H1 (cell line): Measurements from ENCODE around the gene PATE4. TPM values are rescaled to one million over a fixed set of nuclear protein-coding genes. Genes with fewer than 3 reads are reported as not detected.

ENCODE experiments used
- CTCF ChIA-PET: fragments of 300-600 bp; sonication (Branson Sonifier 250); formaldehyde crosslinking; loops from one replicate; lab custom pipeline; 2021; ENCODE audit not compliant: partially characterized antibody; lab: Charles Lee
- POLR2A ChIA-PET: fragments of 300-600 bp; sonication (Branson Sonifier 250); formaldehyde crosslinking; loops from one replicate; lab custom pipeline; 2021; ENCODE audit warnings: inconsistent platforms; ENCODE audit not compliant: partially characterized antibody; lab: Charles Lee
- DNase-seq, 2 experiments: peaks; one replicate each; pipeline versions ENCODE4 v3.0.0 to v3.0.0-alpha.2; 2010 to 2022; ENCODE audit warnings: low spot score in 2 of 2, low read depth in 1 of 2, mixed read lengths in 1 of 2
- FAIRE-seq: peaks from 2 replicates; lab custom pipeline; 2011; peaks lifted over from hg19 to GRCh38; lab: Jason Lieb, UNC
- H2AFZ ChIP-seq: 2 replicates; pipeline ENCODE4 v1.8.1; 2012; ENCODE audit warnings: low read length, inconsistent platforms
- H2AK5ac ChIP-seq: 2 replicates; pipeline ENCODE4 v1.6.1; 2013; ENCODE audit warnings: low read depth, low read length
- H2BK120ac ChIP-seq: replicated peaks from 2 replicates; pipeline ENCODE3; 2013; ENCODE audit warnings: low read depth, low read length, inconsistent platforms
- H2BK12ac ChIP-seq: 2 replicates; pipeline ENCODE4 v1.6.1; 2013; ENCODE audit warnings: low read depth, low read length
- H2BK15ac ChIP-seq: 2 replicates; pipeline ENCODE4 v1.6.1; 2013; ENCODE audit warnings: low read length
- H2BK20ac ChIP-seq: 2 replicates; pipeline ENCODE4 v1.6.1; 2013; ENCODE audit warnings: low read length
- H2BK5ac ChIP-seq: 2 replicates; pipeline ENCODE4 v1.6.1; 2013; ENCODE audit warnings: low read depth, low read length
- H3K14ac ChIP-seq: 2 replicates; pipeline ENCODE4 v1.6.1; 2013; ENCODE audit warnings: inconsistent platforms; ENCODE audit not compliant: insufficient read length
- H3K18ac ChIP-seq: 2 replicates; pipeline ENCODE4 v1.6.1; 2013; ENCODE audit warnings: low read length; ENCODE audit errors: extremely low read depth
- H3K23ac ChIP-seq: 2 replicates; pipeline ENCODE4 v1.6.1; 2013; ENCODE audit warnings: inconsistent platforms; ENCODE audit not compliant: insufficient read length
- H3K23me2 ChIP-seq: 2 replicates; pipeline ENCODE4 v1.6.1; 2013; ENCODE audit warnings: low read depth, low read length
- H3K27ac ChIP-seq: 2 replicates; pipeline ENCODE4 v1.6.1; 2011; ENCODE audit warnings: low read depth, low read length, inconsistent platforms
- H3K27me3 ChIP-seq, 4 experiments: replicated peaks in 1 of 4; 1 replicate in 1 of 4; 2 replicates in 3 of 4; pipeline versions ENCODE4 v1.6.1 to v1.8.1; 2011 to 2013; ENCODE audit warnings: low read length in 3 of 4, mild to moderate bottlenecking in 3 of 4, inconsistent platforms in 2 of 4, mixed read lengths in 2 of 4, moderate library complexity in 1 of 4; ENCODE audit not compliant: control insufficient read depth in 3 of 4, insufficient read depth in 3 of 4; ENCODE audit errors: extremely low read depth in 1 of 4
- H3K36me3 ChIP-seq, 4 experiments: 2 replicates each; pipeline versions ENCODE4 v1.6.1 to v1.8.1; 2011 to 2013; ENCODE audit warnings: mild to moderate bottlenecking in 4 of 4, low read length in 3 of 4, moderate library complexity in 2 of 4, control low read depth in 1 of 4, inconsistent platforms in 1 of 4; ENCODE audit not compliant: insufficient read depth in 4 of 4, control insufficient read depth in 2 of 4
- H3K4ac ChIP-seq: replicated peaks from 2 replicates; pipeline ENCODE3; 2013; ENCODE audit warnings: low read length, low read depth, mixed read lengths, inconsistent platforms; ENCODE audit not compliant: insufficient read length
- H3K4me1 ChIP-seq, 4 experiments: replicated peaks in 1 of 4; 1 replicate in 1 of 4; 2 replicates in 3 of 4; pipeline versions ENCODE4 v1.6.1 to v1.8.1; 2011 to 2013; ENCODE audit warnings: low read length in 3 of 4, inconsistent platforms in 2 of 4, mixed read lengths in 1 of 4; ENCODE audit not compliant: insufficient read depth in 4 of 4, control insufficient read depth in 3 of 4
- H3K4me2 ChIP-seq, 2 experiments: 2 replicates each; pipeline versions ENCODE4 v1.6.1 to v1.8.1; 2011 to 2013; ENCODE audit warnings: low read depth in 2 of 2, low read length in 2 of 2, control low read depth in 1 of 2, inconsistent platforms in 1 of 2, mild to moderate bottlenecking in 1 of 2; ENCODE audit not compliant: insufficient read depth in 1 of 2
- H3K4me3 ChIP-seq, 4 experiments: fragments of 200-600, 300-600 bp in 1 of 4; sonication (generic), shearing (Covaris generic), sonication (Bioruptor Twin) in 1 of 4; 2 replicates each; pipeline versions ENCODE4 v1.5.1 to v1.8.1; 2011 to 2016; ENCODE audit warnings: low read length in 4 of 4, low read depth in 3 of 4, control low read depth in 2 of 4, inconsistent platforms in 2 of 4, mild to moderate bottlenecking in 2 of 4, mixed read lengths in 1 of 4, moderate library complexity in 1 of 4; ENCODE audit not compliant: insufficient read depth in 2 of 4; ENCODE audit errors: extremely low read depth in 1 of 4
- H3K56ac ChIP-seq: replicated peaks from 2 replicates; pipeline ENCODE3; 2013; ENCODE audit warnings: low read depth, mild to moderate bottlenecking, mixed read lengths, low read length, inconsistent platforms; ENCODE audit not compliant: insufficient read length
- H3K79me1 ChIP-seq: 2 replicates; pipeline ENCODE4 v1.6.1; 2013; ENCODE audit warnings: low read depth, low read length, control low read depth
- H3K79me2 ChIP-seq, 2 experiments: 2 replicates each; pipeline versions ENCODE4 v1.6.1 to v1.8.1; 2012 to 2013; ENCODE audit warnings: low read length in 2 of 2, mild to moderate bottlenecking in 2 of 2, inconsistent platforms in 1 of 2; ENCODE audit not compliant: insufficient read depth in 2 of 2, control insufficient read depth in 1 of 2
- H3K9ac ChIP-seq, 4 experiments: replicated peaks in 1 of 4; 1 replicate in 1 of 4; 2 replicates in 3 of 4; pipeline versions ENCODE4 v1.6.1 to v1.8.1; 2011 to 2013; ENCODE audit warnings: low read depth in 3 of 4, low read length in 3 of 4, control low read depth in 2 of 4, mild to moderate bottlenecking in 2 of 4, moderate library complexity in 2 of 4, inconsistent platforms in 1 of 4; ENCODE audit errors: extremely low read depth in 1 of 4
- H3K9me3 ChIP-seq, 2 experiments: 2 replicates each; pipeline versions ENCODE4 v1.6.1 to v1.8.1; 2012 to 2013; ENCODE audit warnings: mild to moderate bottlenecking in 2 of 2, moderate library complexity in 2 of 2, control low read depth in 1 of 2, inconsistent platforms in 1 of 2, low read depth in 1 of 2, low read length in 1 of 2, mixed read lengths in 1 of 2; ENCODE audit not compliant: insufficient read depth in 2 of 2
- H4K20me1 ChIP-seq, 2 experiments: replicated peaks in 1 of 2; 2 replicates each; pipeline versions ENCODE3 to v1.8.1; 2011 to 2013; ENCODE audit warnings: inconsistent platforms in 2 of 2, low read length in 2 of 2, mild to moderate bottlenecking in 1 of 2; ENCODE audit not compliant: insufficient read depth in 2 of 2, control insufficient read depth in 1 of 2
- H4K5ac ChIP-seq: 2 replicates; pipeline ENCODE4 v1.6.1; 2013; ENCODE audit warnings: low read length, low read depth, mixed read lengths, inconsistent platforms; ENCODE audit not compliant: insufficient read length
- H4K8ac ChIP-seq: 2 replicates; pipeline ENCODE4 v1.8.0; 2013; ENCODE audit warnings: mild to moderate bottlenecking, moderate library complexity, low read length, inconsistent platforms; ENCODE audit not compliant: insufficient read depth; ENCODE audit errors: extremely low read depth
- H4K91ac ChIP-seq: replicated peaks from 2 replicates; pipeline ENCODE3; 2013; ENCODE audit warnings: low read length, mixed read lengths, inconsistent platforms; ENCODE audit not compliant: insufficient read length
- BACH1 ChIP-seq: IDR thresholded peaks from 2 replicates; pipeline ENCODE4 v1.6.1; 2012; ENCODE audit warnings: low read length, improper control_type of control experiment
- CHD2 ChIP-seq: IDR thresholded peaks from 2 replicates; pipeline ENCODE4 v1.6.1; 2012; ENCODE audit warnings: low read length, improper control_type of control experiment
- CTCF ChIP-seq, 3 experiments: IDR thresholded peaks; 1 replicate in 2 of 3; 2 replicates in 1 of 3; pipeline versions ENCODE4 v1.5.1 to v1.6.1; 2011; ENCODE audit warnings: low read length in 3 of 3, mild to moderate bottlenecking in 3 of 3, inconsistent platforms in 2 of 3, low read depth in 1 of 3, moderate library complexity in 1 of 3; ENCODE audit not compliant: insufficient read depth in 1 of 3; ENCODE audit errors: control extremely low read depth in 1 of 3
- EP300 ChIP-seq, 2 experiments: IDR thresholded peaks; 1 replicate in 1 of 2; 2 replicates in 1 of 2; pipeline ENCODE4 v1.6.1; 2011 to 2012; ENCODE audit warnings: low read depth in 2 of 2, low read length in 2 of 2, mild to moderate bottlenecking in 2 of 2, borderline replicate concordance in 1 of 2, inconsistent platforms in 1 of 2, moderate library complexity in 1 of 2
- GABPA ChIP-seq: IDR thresholded peaks from 2 replicates; pipeline ENCODE4 v1.6.1; 2011; ENCODE audit warnings: mild to moderate bottlenecking, low read length, moderate library complexity, borderline replicate concordance; ENCODE audit not compliant: insufficient read depth
- KDM4A ChIP-seq: IDR thresholded peaks from one replicate; pipeline ENCODE4 v1.7.1; 2012; ENCODE audit warnings: low read depth, mild to moderate bottlenecking, moderate library complexity, low read length, inconsistent platforms; ENCODE audit not compliant: severe bottlenecking
- RAD21 ChIP-seq, 2 experiments: IDR thresholded peaks in 1 of 2; conservative IDR thresholded peaks in 1 of 2; 2 replicates each; pipeline ENCODE4 v1.6.1; 2011; ENCODE audit warnings: low read depth in 2 of 2, low read length in 2 of 2, improper control_type of control experiment in 1 of 2, inconsistent platforms in 1 of 2, mild to moderate bottlenecking in 1 of 2, moderate library complexity in 1 of 2
- RBBP5 ChIP-seq: IDR thresholded peaks from 2 replicates; pipeline ENCODE4 v1.7.1; 2012; ENCODE audit warnings: low read depth, mild to moderate bottlenecking, inconsistent platforms, low read length, moderate library complexity, borderline replicate concordance
- SIRT6 ChIP-seq: IDR thresholded peaks from one replicate; pipeline ENCODE4 v1.7.1; 2012; ENCODE audit warnings: low read length, inconsistent platforms
- TBP ChIP-seq: IDR thresholded peaks from 2 replicates; pipeline ENCODE4 v1.6.1; 2011; ENCODE audit warnings: low read depth, low read length, improper control_type of control experiment
- TCF12 ChIP-seq: IDR thresholded peaks from 2 replicates; pipeline ENCODE4 v1.6.1; 2011; ENCODE audit warnings: low read depth, mild to moderate bottlenecking, low read length
- WGBS, 2 experiments: shearing (Covaris generic) in 1 of 2; methylation state at CpG; one replicate each; pipeline versions ENCODE4 v1.1.6 to v1.1.7; 2013 to 2015; ENCODE audit warnings: low lambda C conversion rate in 2 of 2, mixed read lengths in 2 of 2, inconsistent platforms in 1 of 2, low coverage in 1 of 2, missing lambda C conversion rate in 1 of 2; ENCODE audit not compliant: insufficient replicate concordance in 2 of 2, insufficient coverage in 1 of 2, insufficient read length in 1 of 2; ENCODE audit errors: extremely low coverage in 1 of 2, missing lambda C conversion rate in 1 of 2; 5-methylcytosine and 5-hydroxymethylcytosine counted together
- polyA plus RNA-seq, 7 experiments: library from polyadenylated mRNA; depleted of rRNA in 3 of 7; stranded (reverse) in 5 of 7; unstranded in 2 of 7; fragments of >200 nt in 5 of 7; fragments of 200-250 nt in 2 of 7; gene quantifications; 1 replicate in 5 of 7; 2 replicates in 1 of 7; 4 replicates in 1 of 7; pipeline versions ENCODE4 v1.2.1 to v1.2.3, GENCODE V29; 2011 to 2013; ENCODE audit warnings: missing spikeins in 2 of 7, mixed read lengths in 2 of 7
- total RNA-seq: library from RNA; stranded (reverse); fragmentation: NEBNext Ultra II Directional; extraction: Animal tissue kit (Norgen Biotek cat#: 25700); gene quantifications from 2 replicates; pipeline ENCODE4 v1.2.1, GENCODE V29; 2021

Gene PATE4
- total and polyA plus RNA-seq, 2 of the 8 experiments (the other 6 are each of a cell fraction or from before 2014, with no cell fraction given), result not detected

DNA sequence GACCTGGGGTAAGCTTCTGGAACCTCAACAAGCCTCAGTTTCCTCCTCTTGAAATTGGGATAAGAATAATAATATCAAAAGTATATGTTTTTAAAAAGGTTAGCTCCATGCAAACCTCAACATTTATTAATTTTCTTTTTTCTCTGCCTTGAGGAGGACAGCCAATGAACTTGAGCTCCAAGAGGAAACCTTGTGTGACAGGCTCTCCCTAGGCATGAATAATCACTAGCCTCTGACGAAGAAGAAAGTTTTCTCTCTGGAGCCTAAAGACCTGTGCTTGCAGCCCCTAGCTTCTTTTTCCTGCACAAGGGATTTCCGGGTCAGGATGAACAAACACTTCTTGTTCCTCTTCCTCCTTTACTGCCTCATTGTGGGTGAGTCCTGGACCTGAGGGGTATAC lies 45.3 kb upstream of the PATE4 start, which contains the start of gene PATE3:
TSS of gene PATE3 (plus strand) at position 301 of the 400 bp plus-strand sequence. CDS start at position 326, 25 bp downstream.
- Histone ChIP-seq H2BK20ac (no peak within 1 kb of the TSS), H2AK5ac (no peak within 1 kb of the TSS), H2AFZ (no peak within 1 kb of the TSS), H3K4ac (no peak within 1 kb of the TSS), H4K91ac (no peak within 1 kb of the TSS), H2BK12ac (no peak within 1 kb of the TSS), H3K18ac (no peak within 1 kb of the TSS), H3K4me3 (no peak within 1 kb of the TSS), H3K14ac (no peak within 1 kb of the TSS), H3K9ac (no peak within 1 kb of the TSS), H4K5ac (no peak within 1 kb of the TSS), H3K36me3 (no peaks in the 10 kb centered on the region), H3K79me2 (no peaks in the 10 kb centered on the region), H4K20me1 (no peaks in the 10 kb centered on the region), H3K23ac (no peak within 1 kb of the TSS), H2BK15ac (no peak within 1 kb of the TSS), H2BK120ac (no peak within 1 kb of the TSS), H3K27ac (no peak within 1 kb of the TSS), H3K4me1 (no peaks in the 10 kb centered on the region), H3K79me1 (no peaks in the 10 kb centered on the region), H3K27me3 (no peaks in the 10 kb centered on the region), H4K8ac (no peak within 1 kb of the TSS), H2BK5ac (no peak within 1 kb of the TSS), H3K56ac (no peak within 1 kb of the TSS), H3K4me2 (no peak within 1 kb of the TSS), H3K9me3 (no peaks in the 10 kb centered on the region), H3K23me2 (no peaks in the 10 kb centered on the region)
- ChIA-PET CTCF (interaction anchor here (1.0 kb wide), 1 partner anchor 65 kb away, joined by 3 read pairs; no protein-coding TSS in a partner anchor), POLR2A (no interaction called here)
- 65% methylated on average over 2 of the region's 2 CpGs; no CpG with 5 or more reads in 1 of the 2 experiments for WGBS, 2 experiments
- DNase-seq, result no peak
- no peak for FAIRE-seq
- no peak for TF ChIP-seq BACH1
- no peak for TF ChIP-seq RBBP5
- TF ChIP-seq GABPA, result no peak
- no peak for TF ChIP-seq SIRT6
- TF ChIP-seq KDM4A, result no peak
- TF ChIP-seq CTCF (IDR thresholded peaks at IDR 0.05; ENCODE audit: control extremely low read depth in 1 of 3, insufficient read depth in 1 of 3, low read depth in 1 of 3, low read length in 3 of 3), result no peak
- no peak for TF ChIP-seq EP300 (IDR thresholded peaks at IDR 0.05; ENCODE audit: borderline replicate concordance in 1 of 2, low read depth in 2 of 2, low read length in 2 of 2)
- no peak for TF ChIP-seq CHD2
- no peak for TF ChIP-seq TBP
- no peak for TF ChIP-seq TCF12
- TF ChIP-seq RAD21 (IDR thresholded peaks at IDR 0.05 in 1 of 2, conservative IDR thresholded peaks at IDR 0.05 in 1 of 2; ENCODE audit: low read depth in 2 of 2, low read length in 2 of 2), result no peak
